Activated CD4-positive, alpha-beta memory T cell treated with anti-CD3 and anti-CD28 coated beads for 36 hours (primary cell): ENCODE data around the gene LRRC45. TPM values are rescaled to one million over a fixed set of nuclear protein-coding genes. Genes with fewer than 3 reads are reported as not detected.
A peak's percentile ranks its signal among the peaks of the same experiment; 100 is the strongest.

ENCODE experiments used
- CTCF ChIA-PET: fragments of 350-600 bp; sonication (Branson Sonifier 250); formaldehyde crosslinking; loops from one replicate; lab custom pipeline; 2021; ENCODE audit warnings: antibody characterized with exemption, inconsistent platforms; lab: Charles Lee
- POLR2A ChIA-PET: fragments of 350-600 bp; sonication (Branson Sonifier 250); formaldehyde crosslinking; loops from one replicate; lab custom pipeline; 2021; ENCODE audit warnings: antibody characterized with exemption; lab: Charles Lee
- DNase-seq: peaks from one replicate; pipeline ENCODE4 v3.0.0-alpha.2; 2020
- H3K27ac Mint-ChIP-seq: one replicate; pipeline ENCODE4 v1.8.0; 2021; ENCODE audit warnings: mixed read lengths
- H3K27me3 Mint-ChIP-seq: one replicate; pipeline ENCODE4 v1.8.0; 2021; ENCODE audit warnings: mixed read lengths
- H3K36me3 Mint-ChIP-seq: one replicate; pipeline ENCODE4 v1.8.0; 2021; ENCODE audit warnings: mixed read lengths
- H3K4me1 Mint-ChIP-seq: one replicate; pipeline ENCODE4 v1.8.0; 2021; ENCODE audit warnings: low read depth, mixed read lengths
- H3K4me3 Mint-ChIP-seq: one replicate; pipeline ENCODE4 v1.8.0; 2021; ENCODE audit warnings: mild to moderate bottlenecking, mixed read lengths
- H3K9me3 Mint-ChIP-seq: one replicate; pipeline ENCODE4 v1.8.0; 2021; ENCODE audit warnings: mixed read lengths
- intact Hi-C: fragments of 100-400 bp; cut with micrococcal nuclease; formaldehyde crosslinking; loops from one replicate; pipeline ENCODE4 v1.15.1; 2023
- total RNA-seq, 2 experiments: library from RNA; stranded (reverse); gene quantifications; one replicate each; pipeline ENCODE4 v1.2.3, GENCODE V29; 2021

LRRC45 gene
- total RNA-seq, 2 experiments from 2014 or later, result 16.3 to 19.0 TPM

DNA sequence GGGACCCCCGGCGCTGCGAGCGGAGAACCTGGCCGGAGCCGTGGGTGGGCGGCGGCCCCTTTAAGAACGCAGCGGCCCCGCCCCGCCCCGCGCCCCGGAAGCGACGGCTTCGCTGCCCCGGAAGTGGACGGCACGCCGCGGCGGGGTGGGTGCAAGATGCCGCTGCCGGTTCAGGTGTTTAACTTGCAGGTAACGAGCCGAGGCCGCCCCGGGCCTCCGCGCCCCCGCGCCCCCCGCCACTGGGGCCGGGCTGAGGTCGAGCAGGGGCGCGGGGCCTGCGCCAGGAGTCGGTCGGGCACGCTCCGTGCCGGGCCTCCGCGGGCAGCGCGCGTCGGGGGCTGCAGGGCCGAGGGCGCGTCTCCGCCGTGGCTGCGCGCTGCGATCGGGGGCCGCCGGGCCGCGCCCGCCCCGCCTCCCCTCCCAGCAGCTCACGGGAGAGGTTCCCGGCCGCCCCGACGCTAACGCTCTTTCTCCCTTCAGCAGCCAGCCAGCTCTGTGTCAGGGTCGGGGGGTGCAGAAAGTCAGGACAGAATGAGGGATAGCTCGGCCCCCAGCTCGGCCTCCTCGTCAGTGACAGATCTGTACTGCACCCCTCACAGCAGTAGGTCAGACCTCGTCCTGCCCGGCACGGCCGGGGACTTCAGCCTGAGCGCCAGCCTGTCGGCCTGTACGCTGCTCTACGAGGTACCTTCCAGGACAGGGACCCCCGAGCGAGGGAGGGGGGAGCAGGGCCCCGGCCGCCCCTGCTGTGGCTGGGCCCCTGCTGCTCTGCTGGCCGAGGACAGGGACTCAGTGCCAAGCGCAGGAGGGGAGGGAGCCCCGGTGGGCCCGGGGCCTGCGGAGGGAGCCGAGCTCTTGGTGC lies 28.9 kb downstream of the LRRC45 start, which contains the start of the genes GPS1 and RFNG:
Gene GPS1 (plus strand): TSS at position 123 of the 862 bp plus-strand sequence. CDS start 34 bp downstream, at position 157.
Gene RFNG (minus strand): TSS at position 36 of the 862 bp plus-strand sequence. CDS start 45 bp downstream, outside the sequence.
- ChIA-PET POLR2A (interaction anchor here (1.0 to 3.0 kb wide), 3 partner anchors 12 to 46 kb away, joined by 3 to 9 read pairs (median 4); partner anchors contain the start of genes DCXR and FASN), CTCF (interaction anchor here (1.0 to 1.5 kb wide), 2 partner anchors 21 to 92 kb away, joined by 4 to 6 read pairs; partner anchors contain the start of gene RAC3)
- H3K4me3 Mint-ChIP-seq, result peak within 1 kb of the TSS; percentile 83
- intact Hi-C loops, result no loop called here
- peaks cover 21% of the 10 kb centered on the region for H3K4me1 Mint-ChIP-seq
- DNase-seq, result peak; percentile 86
- H3K27me3 Mint-ChIP-seq, result no peaks in the 10 kb centered on the region
- no peaks in the 10 kb centered on the region for H3K9me3 Mint-ChIP-seq
- H3K36me3 Mint-ChIP-seq, result peaks cover 2% of the 10 kb centered on the region
- H3K27ac Mint-ChIP-seq, result no peak within 1 kb of the TSS

DNA sequence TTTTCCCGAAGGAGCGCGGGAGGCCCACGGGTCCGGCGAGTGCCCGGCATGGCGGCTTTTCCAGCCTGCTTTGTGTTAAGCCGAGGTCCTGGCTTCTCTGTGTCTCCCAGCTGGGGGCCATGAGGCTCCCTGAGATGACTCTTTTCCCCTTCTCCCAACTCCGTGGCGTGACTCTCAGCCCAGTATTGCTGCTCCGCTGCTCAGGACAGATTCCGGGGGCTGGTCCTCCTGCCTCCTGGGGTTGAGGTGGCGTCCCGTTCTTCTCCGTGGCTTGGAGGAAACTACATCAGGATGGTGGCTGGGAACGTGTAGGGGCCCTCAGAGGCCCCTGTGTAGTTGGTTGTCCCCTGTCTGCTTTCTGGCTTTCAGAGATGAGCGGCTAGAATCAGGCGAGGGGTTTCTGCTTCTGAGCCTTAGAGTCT lies 29.5 kb downstream of the LRRC45 start:
- ChIA-PET CTCF (interaction anchor here (1.0 to 1.5 kb wide), 2 partner anchors 22 to 93 kb away, joined by 4 to 6 read pairs; partner anchors contain the start of gene RAC3), POLR2A (interaction anchor here (1.0 to 3.0 kb wide), 2 partner anchors 11 to 15 kb away, joined by 3 to 9 read pairs; partner anchors contain the start of gene DCXR)
- no peak for DNase-seq
- Mint-ChIP-seq H3K36me3 (peaks cover 3% of the 10 kb centered on the region), H3K4me1 (peaks cover 21% of the 10 kb centered on the region), H3K27me3 (no peaks in the 10 kb centered on the region), H3K27ac (no peak overlapping the region), H3K9me3 (no peaks in the 10 kb centered on the region), H3K4me3 (peak overlapping the region; percentile 82)
- intact Hi-C loops, result no loop called here

DNA sequence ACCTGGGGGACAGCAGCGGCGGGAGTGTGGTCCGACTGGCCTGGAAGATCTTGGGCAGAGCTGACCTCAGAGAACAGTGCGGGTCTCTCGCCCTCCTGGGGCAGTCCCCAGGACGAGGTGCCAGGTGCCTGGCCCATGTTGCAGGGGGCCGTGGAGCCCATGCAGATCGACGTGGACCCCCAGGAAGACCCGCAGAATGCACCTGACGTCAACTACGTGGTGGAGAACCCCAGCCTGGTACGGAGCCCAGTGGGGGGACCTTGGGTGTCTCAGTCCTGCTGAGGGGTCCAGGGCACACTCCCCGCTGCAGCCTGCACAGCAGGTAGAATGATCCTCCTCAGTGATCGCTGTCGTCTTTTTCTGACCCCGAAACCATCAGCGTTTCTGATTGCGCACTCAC lies 30.0 kb downstream of the LRRC45 start:
- no peaks in the 10 kb centered on the region for H3K9me3 Mint-ChIP-seq
- no peaks in the 10 kb centered on the region for H3K27me3 Mint-ChIP-seq
- peaks cover 8% of the 10 kb centered on the region for H3K36me3 Mint-ChIP-seq
- peaks cover 21% of the 10 kb centered on the region for H3K4me1 Mint-ChIP-seq
- intact Hi-C loops, result no loop called here
- DNase-seq, result no peak
- ChIA-PET POLR2A (interaction anchor here (0.5 to 3.0 kb wide), 2 partner anchors 15 to 105 kb away, joined by 3 to 9 read pairs; partner anchors contain the start of gene DCXR), CTCF (interaction anchor here (1.1 to 1.5 kb wide), 2 partner anchors 22 to 94 kb away, joined by 3 to 6 read pairs; partner anchors contain the start of gene RAC3)
- no peak overlapping the region for H3K27ac Mint-ChIP-seq
- peak overlapping the region; percentile 82 for H3K4me3 Mint-ChIP-seq

DNA sequence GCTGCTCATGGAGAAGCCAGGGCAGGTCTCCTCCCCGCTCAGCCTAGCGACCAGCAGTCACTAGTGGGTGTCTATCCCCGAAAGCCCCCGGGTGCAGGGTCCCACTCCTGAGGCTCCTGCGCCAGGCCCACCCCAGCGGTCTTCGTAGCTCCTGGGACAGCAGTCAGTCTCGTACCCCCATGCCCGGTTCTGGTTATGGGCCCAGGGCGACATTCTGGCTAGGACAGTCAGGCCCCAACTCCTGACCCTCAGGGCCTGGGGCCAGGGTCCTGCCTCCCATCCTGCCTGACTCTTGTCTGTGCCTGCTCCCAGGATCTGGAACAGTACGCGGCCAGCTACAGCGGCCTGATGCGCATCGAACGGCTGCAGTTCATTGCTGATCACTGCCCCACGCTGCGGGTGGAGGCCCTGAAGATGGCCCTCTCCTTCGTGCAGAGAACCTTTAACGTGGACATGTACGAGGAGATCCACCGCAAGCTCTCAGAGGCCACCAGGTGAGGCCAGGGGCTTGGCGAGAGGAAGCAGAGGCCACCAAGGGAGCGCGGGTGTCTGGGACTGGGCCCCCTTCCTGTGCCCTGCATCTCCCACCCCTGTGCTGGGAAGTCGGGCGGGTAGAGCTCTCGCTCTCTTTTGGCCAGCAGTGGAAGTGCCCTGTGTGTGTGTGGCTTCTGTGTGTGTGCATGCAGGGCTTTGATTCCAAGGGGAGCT lies 30.6 kb downstream of the LRRC45 start:
- Mint-ChIP-seq H3K27me3 (no peaks in the 10 kb centered on the region), H3K36me3 (peaks cover 8% of the 10 kb centered on the region), H3K9me3 (no peaks in the 10 kb centered on the region), H3K4me1 (peaks cover 21% of the 10 kb centered on the region), H3K4me3 (peak overlapping the region; percentile 82), H3K27ac (no peak overlapping the region)
- ChIA-PET POLR2A (interaction anchor here (0.5 to 3.0 kb wide), 2 partner anchors 16 to 105 kb away, joined by 3 to 9 read pairs; partner anchors contain the start of gene DCXR), CTCF (interaction anchor here (0.9 to 1.1 kb wide), 2 partner anchors 16 to 94 kb away, joined by 3 to 4 read pairs; partner anchors contain the start of gene DCXR)
- no peak for DNase-seq
- intact Hi-C loops, result no loop called here

DNA sequence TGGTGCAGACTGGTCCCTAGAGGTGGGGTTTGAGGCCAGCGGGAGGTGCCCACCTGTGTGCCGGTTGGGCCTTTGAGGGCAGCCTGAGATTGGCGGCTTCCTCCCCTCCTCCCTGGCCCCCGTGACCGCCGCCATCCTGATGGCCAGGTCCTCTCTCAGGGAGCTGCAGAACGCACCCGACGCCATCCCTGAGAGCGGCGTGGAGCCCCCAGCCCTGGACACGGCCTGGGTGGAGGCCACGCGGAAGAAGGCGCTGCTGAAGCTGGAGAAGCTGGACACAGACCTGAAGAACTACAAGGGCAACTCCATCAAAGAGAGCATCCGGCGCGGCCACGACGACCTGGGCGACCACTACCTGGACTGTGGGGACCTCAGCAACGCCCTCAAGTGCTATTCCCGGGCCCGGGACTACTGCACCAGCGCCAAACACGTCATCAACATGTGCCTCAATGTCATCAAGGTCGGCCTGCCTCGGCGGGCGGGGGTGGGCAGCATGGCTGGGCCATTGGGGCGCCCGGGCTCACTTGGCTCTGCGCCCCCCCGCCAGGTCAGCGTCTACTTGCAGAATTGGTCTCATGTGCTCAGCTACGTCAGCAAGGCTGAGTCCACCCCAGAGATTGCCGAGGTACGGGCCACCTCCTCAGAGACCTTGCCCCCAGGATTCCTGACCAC lies 31.4 kb downstream of the LRRC45 start:
- H3K27ac Mint-ChIP-seq, result no peak overlapping the region
- intact Hi-C loops, result no loop called here
- peaks cover 8% of the 10 kb centered on the region for H3K36me3 Mint-ChIP-seq
- peaks cover 21% of the 10 kb centered on the region for H3K4me1 Mint-ChIP-seq
- H3K4me3 Mint-ChIP-seq, result no peak overlapping the region
- no peak for DNase-seq
- CTCF ChIA-PET, result interaction anchor here (0.6 to 1.3 kb wide), 3 partner anchors 17 to 95 kb away, joined by 3 to 4 read pairs (median 4); partner anchors contain the start of gene DCXR
- no peaks in the 10 kb centered on the region for H3K27me3 Mint-ChIP-seq
- POLR2A ChIA-PET, result no interaction called here
- H3K9me3 Mint-ChIP-seq, result no peaks in the 10 kb centered on the region

DNA sequence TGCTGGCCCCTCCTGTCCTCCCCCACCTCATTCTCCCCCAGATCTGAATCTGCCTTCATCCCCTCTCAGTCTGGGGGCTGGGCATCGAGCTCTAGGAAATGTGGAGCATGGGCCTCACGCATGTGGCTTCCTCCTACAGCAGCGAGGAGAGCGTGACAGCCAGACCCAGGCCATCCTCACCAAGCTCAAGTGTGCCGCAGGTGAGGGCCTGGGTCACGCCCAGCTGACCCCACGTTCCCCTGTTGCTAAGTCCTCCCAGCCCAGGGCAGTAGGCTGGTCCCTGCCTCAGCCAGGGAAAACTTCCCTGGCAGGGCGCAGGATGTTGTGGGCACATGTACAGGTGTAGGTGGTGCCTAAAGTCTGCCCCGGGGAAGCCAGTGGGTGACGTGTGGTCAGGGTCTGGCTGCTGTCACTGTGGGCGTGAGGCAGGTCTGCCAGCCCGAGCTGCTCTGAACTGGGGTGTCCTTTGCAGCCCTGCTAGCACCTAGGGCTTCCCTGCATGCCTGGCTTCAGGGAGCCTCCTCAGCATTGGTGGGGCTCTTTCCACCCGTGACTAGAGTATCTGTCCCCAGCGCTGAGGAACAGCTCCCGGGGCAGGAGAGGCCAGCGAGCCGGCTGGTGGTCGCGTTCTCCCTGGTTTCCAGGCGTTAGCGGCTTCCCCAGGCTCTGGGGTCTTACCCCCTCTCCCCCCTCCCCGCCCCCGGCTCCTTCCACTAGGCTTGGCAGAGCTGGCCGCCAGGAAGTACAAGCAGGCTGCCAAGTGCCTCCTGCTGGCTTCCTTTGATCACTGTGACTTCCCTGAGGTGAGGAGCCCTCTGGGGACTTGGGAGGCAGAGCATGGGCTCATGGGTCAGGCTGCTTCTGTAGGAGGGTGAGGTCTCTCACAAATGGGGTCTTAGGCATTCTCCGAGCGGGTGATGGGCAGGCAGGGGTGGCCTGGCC lies 32.2 kb downstream of the LRRC45 start:
- H3K9me3 Mint-ChIP-seq, result no peaks in the 10 kb centered on the region
- H3K27ac Mint-ChIP-seq, result no peak overlapping the region
- peaks cover 8% of the 10 kb centered on the region for H3K36me3 Mint-ChIP-seq
- intact Hi-C loops, result no loop called here
- peaks cover 17% of the 10 kb centered on the region for H3K4me1 Mint-ChIP-seq
- CTCF ChIA-PET, result interaction anchor here (0.6 to 1.3 kb wide), 2 partner anchors 18 to 96 kb away, joined by 3 to 4 read pairs; partner anchors contain the start of gene DCXR
- no peak overlapping the region for H3K4me3 Mint-ChIP-seq
- POLR2A ChIA-PET, result no interaction called here
- no peak for DNase-seq
- no peaks in the 10 kb centered on the region for H3K27me3 Mint-ChIP-seq

DNA sequence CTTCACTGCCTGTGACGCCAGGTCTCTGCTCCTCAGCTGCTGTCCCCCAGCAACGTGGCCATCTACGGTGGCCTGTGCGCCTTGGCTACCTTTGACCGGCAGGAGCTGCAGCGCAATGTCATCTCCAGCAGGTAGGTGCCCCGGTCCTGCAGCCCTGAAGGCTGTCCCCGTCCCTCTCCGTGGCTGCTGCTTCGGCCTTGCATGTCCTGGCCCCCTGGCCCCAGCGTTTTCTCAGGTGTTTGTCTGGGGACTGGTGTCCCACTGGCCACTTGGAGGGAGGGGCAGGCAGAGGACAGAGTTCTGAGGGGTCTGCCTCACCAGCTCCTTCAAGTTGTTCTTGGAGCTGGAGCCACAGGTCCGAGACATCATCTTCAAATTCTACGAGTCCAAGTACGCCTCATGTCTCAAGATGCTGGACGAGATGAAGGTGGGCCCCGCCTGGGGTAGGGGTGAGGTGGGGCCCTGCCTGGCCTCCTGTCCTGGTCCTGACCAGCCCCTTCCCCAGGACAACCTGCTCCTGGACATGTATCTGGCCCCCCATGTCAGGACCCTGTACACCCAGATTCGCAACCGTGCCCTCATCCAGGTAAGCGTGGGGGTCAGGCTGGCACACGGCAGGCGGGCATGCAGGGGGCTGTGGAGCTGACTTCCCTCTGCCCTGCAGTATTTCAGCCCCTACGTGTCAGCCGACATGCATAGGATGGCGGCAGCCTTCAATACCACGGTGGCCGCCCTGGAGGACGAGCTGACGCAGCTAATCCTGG lies 33.0 kb downstream of the LRRC45 start:
- ChIA-PET CTCF (no interaction called here), POLR2A (interaction anchor here (1.0 kb wide), 1 partner anchor 10 kb away, joined by 4 read pairs; no protein-coding TSS in a partner anchor)
- intact Hi-C loops, result no loop called here
- Mint-ChIP-seq H3K4me1 (peaks cover 11% of the 10 kb centered on the region), H3K36me3 (peaks cover 6% of the 10 kb centered on the region), H3K27me3 (no peaks in the 10 kb centered on the region), H3K4me3 (no peak overlapping the region), H3K9me3 (no peaks in the 10 kb centered on the region), H3K27ac (no peak overlapping the region)
- DNase-seq, result no peak

DNA sequence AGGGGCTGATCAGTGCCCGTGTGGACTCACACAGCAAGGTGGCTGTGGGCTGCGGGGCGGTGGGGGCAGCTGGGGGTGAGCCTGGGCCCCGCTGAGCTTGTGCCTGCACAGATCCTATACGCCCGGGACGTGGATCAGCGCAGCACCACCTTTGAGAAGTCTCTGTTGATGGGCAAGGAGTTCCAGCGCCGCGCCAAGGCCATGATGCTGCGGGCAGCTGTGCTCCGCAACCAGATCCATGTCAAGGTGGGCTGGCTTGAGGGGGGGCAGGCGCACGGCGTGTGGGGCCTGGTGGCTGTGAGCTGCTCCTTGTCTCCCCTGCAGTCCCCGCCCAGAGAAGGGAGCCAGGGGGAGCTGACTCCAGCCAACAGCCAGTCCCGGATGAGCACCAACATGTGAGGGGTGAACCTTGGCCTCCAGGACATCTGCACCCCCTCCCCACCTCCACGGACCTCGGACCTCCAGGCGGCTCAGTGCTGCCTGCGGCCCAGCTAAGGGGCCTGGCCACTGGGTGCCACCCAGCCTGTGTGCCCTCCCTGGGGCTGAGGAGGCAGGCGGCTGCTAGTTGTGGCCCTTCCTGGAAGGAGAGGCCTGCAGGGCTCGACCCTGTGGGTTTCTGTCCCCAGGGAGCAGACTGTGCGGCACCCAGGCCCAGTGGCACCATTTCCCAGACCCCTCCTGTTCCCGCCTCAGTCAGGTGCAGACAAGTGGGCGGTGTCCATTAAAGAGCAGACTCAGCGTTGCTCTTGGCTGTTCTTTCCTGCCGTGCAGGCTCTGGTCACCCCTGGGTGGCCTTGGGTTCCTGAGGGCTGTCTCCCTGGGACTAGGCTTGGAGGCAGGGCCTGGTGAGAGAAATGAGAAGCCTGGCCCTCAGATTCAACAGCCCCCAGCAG lies 33.9 kb downstream of the LRRC45 start:
- Mint-ChIP-seq H3K4me3 (no peak overlapping the region), H3K36me3 (peaks cover 6% of the 10 kb centered on the region), H3K4me1 (peaks cover 11% of the 10 kb centered on the region), H3K27ac (no peak overlapping the region), H3K27me3 (no peaks in the 10 kb centered on the region), H3K9me3 (no peaks in the 10 kb centered on the region)
- intact Hi-C loops, result no loop called here
- ChIA-PET CTCF (no interaction called here), POLR2A (interaction anchor here (0.6 to 1.0 kb wide), 2 partner anchors 8 to 9 kb away, joined by 3 to 4 read pairs; partner anchors contain the start of gene DUS1L)
- DNase-seq, result no peak

DNA sequence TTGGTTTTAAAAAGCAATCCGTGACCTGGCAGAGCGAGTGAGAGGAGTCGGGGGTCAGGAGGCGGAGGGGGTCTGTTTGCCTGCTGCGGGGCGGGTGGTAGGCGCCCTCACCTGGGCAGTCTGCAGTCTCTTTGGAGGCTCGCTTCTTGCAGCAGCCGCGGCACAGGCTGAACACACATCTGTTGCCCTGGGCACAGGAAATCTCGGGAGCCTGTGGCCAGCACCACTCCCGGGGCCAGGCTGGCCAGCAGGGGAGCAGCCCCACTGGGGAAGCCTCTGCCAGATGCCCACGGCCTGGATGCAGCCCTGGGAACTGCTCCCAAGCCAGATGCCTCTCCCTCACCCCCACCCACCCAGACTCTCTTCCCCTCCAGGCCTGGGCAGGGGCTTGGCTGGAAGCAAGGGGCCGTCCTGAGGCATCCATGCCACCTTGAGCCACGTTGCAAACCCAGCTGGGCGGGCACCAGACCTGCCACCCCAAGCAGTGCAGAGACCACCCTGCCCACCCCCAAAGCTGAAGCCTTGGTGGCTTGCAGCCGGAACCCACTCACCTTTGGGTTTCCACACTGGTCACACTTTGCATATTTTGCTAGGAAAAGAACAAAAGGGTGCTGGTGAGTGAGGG lies 35.2 kb downstream of the LRRC45 start:
- Mint-ChIP-seq H3K4me3 (no peak overlapping the region), H3K27ac (no peak overlapping the region), H3K27me3 (no peaks in the 10 kb centered on the region), H3K4me1 (peaks cover 5% of the 10 kb centered on the region), H3K9me3 (no peaks in the 10 kb centered on the region), H3K36me3 (peaks cover 8% of the 10 kb centered on the region)
- intact Hi-C loops, result no loop called here
- POLR2A ChIA-PET, result no interaction called here
- CTCF ChIA-PET, result no interaction called here
- no peak for DNase-seq
